SJSA1 (cell line): ENCODE measurements around the gene TMEM50A. TPM values are rescaled to one million over a fixed set of nuclear protein-coding genes. Genes with fewer than 3 reads are reported as not detected.
"Not testable (repeated sequence)": the region's sequence is repeated elsewhere in the genome, so short reads cannot be mapped to it uniquely, and the experiment has no call there.

Source experiments
- DNase-seq, 2 experiments: peaks; one replicate each; pipeline ENCODE4 v3.0.0-alpha.2; 2015 to 2020; ENCODE audit warnings: low spot score in 2 of 2, low read depth in 1 of 2
- H3K27ac ChIP-seq: fragments of 250-450 bp; sonication (Bioruptor Pico); 2 replicates; pipeline ENCODE4 v1.5.1; 2020; ENCODE audit warnings: mild to moderate bottlenecking, moderate library complexity
- H3K27me3 ChIP-seq: fragments of 250-450 bp; sonication (Bioruptor Pico); replicated peaks from 2 replicates; pipeline ENCODE4 v1.5.1; 2020; ENCODE audit warnings: mild to moderate bottlenecking, moderate library complexity
- H3K36me3 ChIP-seq: fragments of 250-450 bp; sonication (Bioruptor Pico); 2 replicates; pipeline ENCODE4 v1.5.1; 2020; ENCODE audit warnings: mild to moderate bottlenecking
- H3K4me1 ChIP-seq: fragments of 250-450 bp; sonication (Bioruptor Pico); replicated peaks from 2 replicates; pipeline ENCODE4 v1.6.1; 2021; ENCODE audit warnings: mild to moderate bottlenecking
- H3K4me3 ChIP-seq: fragments of 250-450 bp; sonication (Bioruptor Pico); 2 replicates; pipeline ENCODE4 v1.5.1; 2020; ENCODE audit warnings: mild to moderate bottlenecking
- H3K9me3 ChIP-seq: fragments of 250-450 bp; sonication (Bioruptor Pico); replicated peaks from 2 replicates; pipeline ENCODE4 v1.5.1; 2020; ENCODE audit warnings: mild to moderate bottlenecking
- total RNA-seq: library from RNA; depleted of rRNA; stranded (reverse); fragments of >200 nt; shearing (Covaris generic); gene quantifications from 2 replicates; pipeline ENCODE4 v1.2.3, GENCODE V29; 2014

Gene TMEM50A
- total RNA-seq, 1 experiment from 2014 or later = 102 TPM

- H3K36me3 ChIP-seq = peaks cover 56% of the 10 kb centered on the region
- H3K4me1 ChIP-seq = no peaks in the 10 kb centered on the region
- H3K27me3 ChIP-seq = no peaks in the 10 kb centered on the region
- H3K27ac ChIP-seq = no peak overlapping the region
- no peak for DNase-seq
- H3K4me3 ChIP-seq = no peak overlapping the region
- H3K9me3 ChIP-seq = no peaks in the 10 kb centered on the region
Observed at GRCh38 chr1:25349606-25350005, 11.5 kb downstream of the TMEM50A start.

GRCh38 chr1:25355841-25356395, 17.8 kb downstream of the TMEM50A start:
- peaks cover 77% of the 10 kb centered on the region for H3K36me3 ChIP-seq
- no peaks in the 10 kb centered on the region for H3K9me3 ChIP-seq
- no peak overlapping the region for H3K27ac ChIP-seq
- no peak for DNase-seq
- H3K27me3 ChIP-seq = no peaks in the 10 kb centered on the region
- no peak overlapping the region for H3K4me3 ChIP-seq
- peaks cover 17% of the 10 kb centered on the region for H3K4me1 ChIP-seq

GRCh38 chr1:25356441-25356840, 18.3 kb downstream of the TMEM50A start:
- Histone ChIP-seq H3K27ac (no peak overlapping the region), H3K36me3 (peaks cover 78% of the 10 kb centered on the region), H3K9me3 (no peaks in the 10 kb centered on the region), H3K4me1 (peaks cover 22% of the 10 kb centered on the region), H3K27me3 (no peaks in the 10 kb centered on the region), H3K4me3 (no peak overlapping the region)
- no peak for DNase-seq

- DNase-seq = no peak
- Histone ChIP-seq H3K9me3 (no peaks in the 10 kb centered on the region), H3K4me3 (no peak overlapping the region), H3K36me3 (peaks cover 80% of the 10 kb centered on the region), H3K27ac (no peak overlapping the region), H3K4me1 (peaks cover 26% of the 10 kb centered on the region), H3K27me3 (no peaks in the 10 kb centered on the region)
Observed at GRCh38 chr1:25356848-25357247, 18.7 kb downstream of the TMEM50A start.

- peak; percentile 74 to 77 for DNase-seq
- H3K27me3 ChIP-seq = no peaks in the 10 kb centered on the region
- peaks cover 49% of the 10 kb centered on the region for H3K36me3 ChIP-seq
- H3K4me3 ChIP-seq = no peak overlapping the region
- H3K4me1 ChIP-seq = peaks cover 31% of the 10 kb centered on the region
- H3K9me3 ChIP-seq = no peaks in the 10 kb centered on the region
- peak overlapping the region; percentile 71 for H3K27ac ChIP-seq
Observed at GRCh38 chr1:25360596-25361581, 22.8 kb downstream of the TMEM50A start.

GRCh38 chr1:25361901-25362300, 23.8 kb downstream of the TMEM50A start:
- Histone ChIP-seq H3K27ac (no peak overlapping the region), H3K4me3 (no peak overlapping the region)

GRCh38 chr1:25362634-25363559, 24.8 kb downstream of the TMEM50A start:
- not testable (repeated sequence) for DNase-seq

More at GRCh38 chr1:25361901-25362300, 23.8 kb downstream of the TMEM50A start:
- Histone ChIP-seq H3K27me3 (no peaks in the 10 kb centered on the region), H3K36me3 (peaks cover 40% of the 10 kb centered on the region), H3K4me1 (peaks cover 26% of the 10 kb centered on the region), H3K9me3 (no peaks in the 10 kb centered on the region)
- DNase-seq = no peak

GRCh38 chr1:25369241-25369640, 31.1 kb downstream of the TMEM50A start:
- peaks cover 4% of the 10 kb centered on the region for H3K4me1 ChIP-seq
- no peaks in the 10 kb centered on the region for H3K27me3 ChIP-seq
- no peak overlapping the region for H3K27ac ChIP-seq
- no peak for DNase-seq
- no peaks in the 10 kb centered on the region for H3K36me3 ChIP-seq
- no peak overlapping the region for H3K4me3 ChIP-seq
- no peaks in the 10 kb centered on the region for H3K9me3 ChIP-seq

More at GRCh38 chr1:25362634-25363559, 24.8 kb downstream of the TMEM50A start:
- not testable (repeated sequence) for H3K27me3 ChIP-seq, H3K9me3 ChIP-seq, H3K27ac ChIP-seq, H3K4me3 ChIP-seq
- H3K4me1 ChIP-seq = peaks cover 26% of the 10 kb centered on the region
- H3K36me3 ChIP-seq = peaks cover 33% of the 10 kb centered on the region

- H3K36me3 ChIP-seq, H3K27me3 ChIP-seq, H3K4me1 ChIP-seq, H3K27ac ChIP-seq, H3K9me3 ChIP-seq, H3K4me3 ChIP-seq: not testable (repeated sequence)
- peak in 1 of 2 experiments; percentile 18 for DNase-seq
Observed at GRCh38 chr1:25369691-25370271, 31.6 kb downstream of the TMEM50A start.

- peak overlapping the region; percentile 59; the same call in 1 of the 2 replicates for H3K27ac ChIP-seq
- DNase-seq = peak in 1 of 2 experiments; percentile 38
- H3K27me3 ChIP-seq, H3K9me3 ChIP-seq, H3K4me3 ChIP-seq, H3K4me1 ChIP-seq, H3K36me3 ChIP-seq: not testable (repeated sequence)
Observed at GRCh38 chr1:25371757-25372156, 33.6 kb downstream of the TMEM50A start.

GRCh38 chr1:25378367-25378766, 40.2 kb downstream of the TMEM50A start:
- not testable (repeated sequence) for H3K27me3 ChIP-seq, H3K4me3 ChIP-seq, H3K27ac ChIP-seq, H3K36me3 ChIP-seq, H3K4me1 ChIP-seq, H3K9me3 ChIP-seq, DNase-seq

GRCh38 chr1:25382543-25382942, 44.4 kb downstream of the TMEM50A start:
- not testable (repeated sequence) for H3K4me3 ChIP-seq, H3K27ac ChIP-seq

GRCh38 chr1:25383090-25383489, 45.0 kb downstream of the TMEM50A start:
- not testable (repeated sequence) for H3K27ac ChIP-seq, H3K9me3 ChIP-seq, DNase-seq, H3K36me3 ChIP-seq, H3K4me1 ChIP-seq, H3K27me3 ChIP-seq, H3K4me3 ChIP-seq

More at GRCh38 chr1:25382543-25382942, 44.4 kb downstream of the TMEM50A start:
- not testable (repeated sequence) for H3K4me1 ChIP-seq, DNase-seq, H3K36me3 ChIP-seq, H3K9me3 ChIP-seq, H3K27me3 ChIP-seq
